PFSK-1 (cell line): ENCODE data around the gene KIAA1549.

Experiments used
- FOXP2 ChIP-seq: optimal IDR thresholded peaks from 2 replicates; pipeline ENCODE3; 2011; ENCODE audit warnings: borderline replicate concordance, control low read depth, inconsistent platforms; ENCODE audit not compliant: insufficient read depth; ENCODE audit errors: extremely low read length, extremely low read depth
- POLR2AphosphoS5 ChIP-seq: IDR thresholded peaks from 2 replicates; pipeline ENCODE4 v1.6.1; 2012; ENCODE audit warnings: low read depth, mild to moderate bottlenecking, control low read depth, low read length, moderate library complexity
- REST ChIP-seq, 2 experiments: IDR thresholded peaks; 2 replicates each; pipeline versions ENCODE4 v1.6.1 to v1.8.0; 2011 to 2012; ENCODE audit warnings: low read depth in 2 of 2, low read length in 2 of 2, control low read depth in 1 of 2, inconsistent platforms in 1 of 2, mild to moderate bottlenecking in 1 of 2, moderate library complexity in 1 of 2; ENCODE audit not compliant: insufficient read depth in 1 of 2
- SIN3A ChIP-seq: IDR thresholded peaks from 2 replicates; pipeline ENCODE4 v1.6.1; 2012; ENCODE audit warnings: mild to moderate bottlenecking, low read length, moderate library complexity, borderline replicate concordance; ENCODE audit not compliant: insufficient read depth
- TAF1 ChIP-seq: IDR thresholded peaks from 2 replicates; pipeline ENCODE4 v1.6.1; 2012; ENCODE audit warnings: low read length, control low read depth, borderline replicate concordance; ENCODE audit not compliant: insufficient read depth

The KIAA1549 gene

GRCh38 chr7:138964624-138965436 lies 16.4 kb downstream of the KIAA1549 start:
- TF ChIP-seq SIN3A (no peak), POLR2AphosphoS5 (no peak), TAF1 (no peak), FOXP2 (no peak), REST (IDR thresholded peaks at IDR 0.05; ENCODE audit: insufficient read depth in 1 of 2, low read depth in 2 of 2, low read length in 2 of 2) (no peak)

GRCh38 chr7:138963675-138964074 lies 17.5 kb downstream of the KIAA1549 start:
- no peak for TF ChIP-seq SIN3A
- no peak for TF ChIP-seq REST (IDR thresholded peaks at IDR 0.05; ENCODE audit: insufficient read depth in 1 of 2, low read depth in 2 of 2, low read length in 2 of 2)

GRCh38 chr7:138962561-138963270 lies 18.5 kb downstream of the KIAA1549 start:
- TF ChIP-seq POLR2AphosphoS5 (no peak), SIN3A (no peak), FOXP2 (no peak), TAF1 (no peak), REST (IDR thresholded peaks at IDR 0.05; ENCODE audit: insufficient read depth in 1 of 2, low read depth in 2 of 2, low read length in 2 of 2) (no peak)

- TF ChIP-seq POLR2AphosphoS5 (no peak), TAF1 (no peak), REST (IDR thresholded peaks at IDR 0.05; ENCODE audit: insufficient read depth in 1 of 2, low read depth in 2 of 2, low read length in 2 of 2) (no peak), SIN3A (no peak), FOXP2 (no peak)
Measured at GRCh38 chr7:138961159-138961558, 20.0 kb downstream of the KIAA1549 start.
